HEK293 (cell line): Measurements from ENCODE around the gene BFAR.

Source experiments
- CTCF ChIA-PET: fragments of 350-600 bp; formaldehyde crosslinking; extraction: SDS; loops from one replicate; lab custom pipeline; 2021; ENCODE audit warnings: antibody characterized with exemption; lab: Yijun Ruan, JAX
- POLR2A ChIA-PET: fragments of 300-600 bp; formaldehyde crosslinking; extraction: SDS; loops from one replicate; lab custom pipeline; 2020; ENCODE audit warnings: antibody characterized with exemption, inconsistent platforms; lab: Yijun Ruan, JAX
- H3K27ac ChIP-seq: fragments of 200-500 bp; sonication (Bioruptor generic); 2 replicates; pipeline ENCODE4 v1.5.1; 2014; ENCODE audit warnings: low read depth, low read length, control low read depth, inconsistent platforms; ENCODE audit errors: extremely low read depth
- H3K36me3 ChIP-seq, 2 experiments: fragments of 200-500 bp in 1 of 2; sonication (Bioruptor generic) in 1 of 2; 1 replicate in 1 of 2; 2 replicates in 1 of 2; pipeline ENCODE4 v1.5.1; 2014 to 2017; ENCODE audit warnings: inconsistent platforms in 2 of 2, low read length in 2 of 2; ENCODE audit not compliant: control insufficient read depth in 2 of 2, insufficient read depth in 1 of 2
- H3K4me1 ChIP-seq: fragments of 200-500 bp; sonication (Bioruptor generic); 2 replicates; pipeline ENCODE4 v1.5.1; 2014; ENCODE audit warnings: mild to moderate bottlenecking, low read length, inconsistent platforms; ENCODE audit not compliant: control insufficient read depth, insufficient read depth
- H3K4me3 ChIP-seq: 2 replicates; pipeline ENCODE4 v1.5.1; 2011; ENCODE audit warnings: low read depth, mild to moderate bottlenecking, control low read depth, low read length, moderate library complexity
- H3K9me3 ChIP-seq: fragments of 200-500 bp; sonication (Bioruptor generic); 2 replicates; pipeline ENCODE4 v1.5.1; 2014; ENCODE audit warnings: low read depth, low read length, inconsistent platforms; ENCODE audit not compliant: control insufficient read depth, insufficient read depth
- GLIS2 ChIP-seq: fragments of 450-650 bp; formaldehyde crosslinking; IDR thresholded peaks from 2 replicates; pipeline ENCODE4 v1.5.1; 2016; ENCODE audit warnings: missing biosample characterization, missing genetic modification characterization
- SCRT1 ChIP-seq: fragments of 450-650 bp; formaldehyde crosslinking; IDR thresholded peaks from 2 replicates; pipeline ENCODE4 v1.5.1; 2016; ENCODE audit warnings: missing biosample characterization, missing genetic modification characterization, borderline replicate concordance
- YY2 ChIP-seq: fragments of 450-650 bp; formaldehyde crosslinking; IDR thresholded peaks from 2 replicates; pipeline ENCODE4 v1.5.1; 2016; ENCODE audit warnings: missing biosample characterization, missing genetic modification characterization
- ZBTB20 ChIP-seq: fragments of 450-650 bp; formaldehyde crosslinking; IDR thresholded peaks from 2 replicates; pipeline ENCODE4 v1.5.1; 2016; ENCODE audit warnings: missing biosample characterization, missing genetic modification characterization
- ZBTB7A ChIP-seq: fragments of 450-650 bp; formaldehyde crosslinking; IDR thresholded peaks from 2 replicates; pipeline ENCODE4 v1.5.1; 2016; ENCODE audit warnings: low read depth, missing biosample characterization, missing genetic modification characterization
- ZNF155 ChIP-seq: fragments of 450-650 bp; formaldehyde crosslinking; IDR thresholded peaks from 2 replicates; pipeline ENCODE4 v1.5.1; 2016; ENCODE audit warnings: missing biosample characterization, missing genetic modification characterization
- ZNF394 ChIP-seq: fragments of 450-650 bp; formaldehyde crosslinking; IDR thresholded peaks from 2 replicates; pipeline ENCODE4 v1.5.1; 2016; ENCODE audit warnings: missing biosample characterization, missing genetic modification characterization, mild to moderate bottlenecking, moderate library complexity, borderline replicate concordance
- TF ChIP-seq, protein P1 (sequence below): sonication (generic); formaldehyde crosslinking; IDR thresholded peaks from 2 replicates; pipeline ENCODE4 v1.8.1; 2022; ENCODE audit warnings: mild to moderate bottlenecking, moderate library complexity, missing genetic modification reagents
- TF ChIP-seq, protein P2 (sequence below): fragments of 450-650 bp; formaldehyde crosslinking; conservative IDR thresholded peaks from 2 replicates; pipeline ENCODE4 v1.5.1; 2016; ENCODE audit warnings: low read depth, missing biosample characterization, missing genetic modification characterization
- TF ChIP-seq, protein P3 (sequence below): fragments of 450-650 bp; formaldehyde crosslinking; IDR thresholded peaks from 2 replicates; pipeline ENCODE4 v1.5.1; 2016; ENCODE audit warnings: missing biosample characterization, missing genetic modification characterization
- TF ChIP-seq, protein P4 (sequence below): fragments of 450-650 bp; formaldehyde crosslinking; IDR thresholded peaks from 2 replicates; pipeline ENCODE4 v1.5.1; 2017; ENCODE audit warnings: missing biosample characterization, missing genetic modification characterization

Gene BFAR

DNA sequence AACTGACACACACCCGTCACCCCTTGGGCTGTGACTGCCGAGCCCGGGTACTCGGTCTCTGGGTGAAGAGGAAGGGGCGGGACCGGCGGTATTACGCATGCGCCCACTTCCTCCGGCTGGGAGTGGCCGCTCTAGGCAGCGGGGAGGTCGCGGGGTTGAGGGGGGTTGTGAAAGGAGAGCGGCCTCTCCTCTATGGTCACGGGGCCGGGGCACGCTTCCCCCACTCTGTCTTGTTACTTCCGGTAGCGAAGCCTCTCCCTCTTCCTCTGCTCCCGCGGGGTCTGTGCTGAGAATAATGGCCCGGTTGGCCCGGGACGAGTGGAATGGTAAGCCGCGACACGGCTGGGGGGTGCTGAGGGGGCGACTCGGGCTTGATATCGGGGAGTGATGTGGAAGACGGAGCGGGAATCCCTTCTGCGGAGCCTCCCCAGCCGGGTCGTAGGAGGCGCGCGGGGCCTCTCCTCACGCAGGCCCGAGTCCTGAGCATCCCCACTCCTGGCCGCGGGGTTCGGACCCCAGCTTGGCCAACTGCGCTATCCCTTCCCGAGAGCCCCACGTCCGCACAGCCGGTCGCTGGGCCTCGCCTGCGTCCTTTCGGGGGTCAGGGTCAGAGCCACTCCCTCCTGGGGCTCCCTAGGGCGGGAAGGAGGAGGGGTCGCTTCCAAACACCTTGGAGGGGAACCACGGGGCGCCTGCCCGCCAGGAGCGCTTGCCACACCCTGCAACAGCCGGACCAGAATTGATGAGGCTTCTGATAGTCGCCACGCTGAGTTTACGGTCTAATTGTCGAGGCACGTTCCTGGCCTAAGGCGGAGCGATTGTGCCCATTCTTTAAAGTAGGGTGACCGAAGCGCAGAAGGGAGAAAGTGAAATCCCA, at the start of gene BFAR (continued):
- TF ChIP-seq, protein P1, sequence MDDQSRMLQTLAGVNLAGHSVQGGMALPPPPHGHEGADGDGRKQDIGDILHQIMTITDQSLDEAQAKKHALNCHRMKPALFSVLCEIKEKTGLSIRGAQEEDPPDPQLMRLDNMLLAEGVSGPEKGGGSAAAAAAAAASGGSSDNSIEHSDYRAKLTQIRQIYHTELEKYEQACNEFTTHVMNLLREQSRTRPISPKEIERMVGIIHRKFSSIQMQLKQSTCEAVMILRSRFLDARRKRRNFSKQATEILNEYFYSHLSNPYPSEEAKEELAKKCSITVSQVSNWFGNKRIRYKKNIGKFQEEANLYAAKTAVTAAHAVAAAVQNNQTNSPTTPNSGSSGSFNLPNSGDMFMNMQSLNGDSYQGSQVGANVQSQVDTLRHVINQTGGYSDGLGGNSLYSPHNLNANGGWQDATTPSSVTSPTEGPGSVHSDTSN: peak; percentile 70; the same call in 1 of the 2 replicates
- peak; percentile 90 for TF ChIP-seq ZBTB7A (tag by site-specific recombination)
- peak; percentile 87 for TF ChIP-seq ZBTB20 (tag by site-specific recombination)
- TF ChIP-seq ZNF155 (tag by site-specific recombination): no peak
- no peak for TF ChIP-seq YY2 (tag by site-specific recombination)
- TF ChIP-seq, protein P2, sequence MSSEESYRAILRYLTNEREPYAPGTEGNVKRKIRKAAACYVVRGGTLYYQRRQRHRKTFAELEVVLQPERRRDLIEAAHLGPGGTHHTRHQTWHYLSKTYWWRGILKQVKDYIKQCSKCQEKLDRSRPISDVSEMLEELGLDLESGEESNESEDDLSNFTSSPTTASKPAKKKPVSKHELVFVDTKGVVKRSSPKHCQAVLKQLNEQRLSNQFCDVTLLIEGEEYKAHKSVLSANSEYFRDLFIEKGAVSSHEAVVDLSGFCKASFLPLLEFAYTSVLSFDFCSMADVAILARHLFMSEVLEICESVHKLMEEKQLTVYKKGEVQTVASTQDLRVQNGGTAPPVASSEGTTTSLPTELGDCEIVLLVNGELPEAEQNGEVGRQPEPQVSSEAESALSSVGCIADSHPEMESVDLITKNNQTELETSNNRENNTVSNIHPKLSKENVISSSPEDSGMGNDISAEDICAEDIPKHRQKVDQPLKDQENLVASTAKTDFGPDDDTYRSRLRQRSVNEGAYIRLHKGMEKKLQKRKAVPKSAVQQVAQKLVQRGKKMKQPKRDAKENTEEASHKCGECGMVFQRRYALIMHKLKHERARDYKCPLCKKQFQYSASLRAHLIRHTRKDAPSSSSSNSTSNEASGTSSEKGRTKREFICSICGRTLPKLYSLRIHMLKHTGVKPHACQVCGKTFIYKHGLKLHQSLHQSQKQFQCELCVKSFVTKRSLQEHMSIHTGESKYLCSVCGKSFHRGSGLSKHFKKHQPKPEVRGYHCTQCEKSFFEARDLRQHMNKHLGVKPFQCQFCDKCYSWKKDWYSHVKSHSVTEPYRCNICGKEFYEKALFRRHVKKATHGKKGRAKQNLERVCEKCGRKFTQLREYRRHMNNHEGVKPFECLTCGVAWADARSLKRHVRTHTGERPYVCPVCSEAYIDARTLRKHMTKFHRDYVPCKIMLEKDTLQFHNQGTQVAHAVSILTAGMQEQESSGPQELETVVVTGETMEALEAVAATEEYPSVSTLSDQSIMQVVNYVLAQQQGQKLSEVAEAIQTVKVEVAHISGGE (tag by site-specific recombination): peak; percentile 93
- TF ChIP-seq GLIS2 (tag by site-specific recombination): peak; percentile 76
- TF ChIP-seq ZNF394 (tag by site-specific recombination): peak; percentile 41; the same call in 1 of the 2 replicates

DNA sequence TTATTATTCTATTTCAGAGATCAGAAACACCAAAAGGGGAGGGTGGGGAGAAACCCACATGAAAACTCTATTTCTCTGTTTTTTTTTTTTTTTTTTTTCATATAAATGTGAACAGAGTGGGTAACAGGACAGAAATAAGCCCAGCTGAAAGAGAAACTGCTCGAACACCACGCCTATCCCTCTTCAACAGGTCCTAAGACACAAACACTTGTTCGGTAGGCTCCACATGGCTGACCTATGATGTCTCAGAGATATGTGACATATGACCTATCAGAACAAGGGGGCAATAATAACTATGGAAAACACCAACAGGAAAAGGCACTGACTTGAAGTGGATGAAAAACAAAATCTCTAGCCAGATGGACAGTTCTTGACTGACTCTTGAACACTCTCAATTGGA, 47.5 kb upstream of the BFAR start:
- ChIA-PET CTCF (interaction anchor here (0.6 kb wide), 1 partner anchor 137 kb away, joined by 3 read pairs; no protein-coding TSS in a partner anchor), POLR2A (no interaction called here)
- Histone ChIP-seq H3K9me3 (no peaks in the 10 kb centered on the region), H3K36me3 (peaks cover 36 to 87% of the 10 kb centered on the region in 2 experiments), H3K4me1 (no peaks in the 10 kb centered on the region), H3K27ac (no peak overlapping the region), H3K4me3 (no peak overlapping the region)
- TF ChIP-seq ZNF155 (tag by site-specific recombination) (no peak), SCRT1 (0 out of 2 replicates have a peak, but pooled peaks have one; percentile 9)

DNA sequence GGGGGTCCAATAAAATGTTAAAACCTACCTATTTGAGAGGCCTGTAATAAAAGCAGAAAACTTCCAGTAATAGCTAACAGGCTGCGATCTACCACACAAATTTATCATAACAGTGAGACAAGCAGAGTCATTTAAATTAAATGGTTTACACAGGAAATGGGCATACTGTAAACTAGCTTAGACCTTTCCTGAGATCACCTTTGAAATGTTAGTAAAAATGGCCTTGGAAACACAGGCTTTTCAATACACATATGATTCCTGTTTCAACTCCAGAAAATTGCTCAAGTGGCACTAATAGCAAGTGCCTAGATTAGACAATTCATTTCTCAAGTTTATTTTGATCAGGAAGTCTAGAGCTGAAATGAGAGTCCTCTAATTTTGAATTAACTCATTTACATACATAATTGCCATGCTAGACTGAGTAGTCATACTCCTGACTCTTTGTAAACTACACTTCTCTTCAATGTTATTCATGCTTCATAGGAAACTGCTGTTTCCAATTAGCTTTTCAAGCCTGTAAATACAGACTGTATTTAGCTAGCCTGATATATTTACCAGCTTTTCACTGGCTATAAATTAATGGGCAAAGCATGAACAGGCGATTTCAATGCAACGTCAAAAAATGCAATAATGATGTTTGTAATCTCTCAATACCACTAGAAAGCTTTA, 46.0 kb upstream of the BFAR start:
- TF ChIP-seq, protein P3, sequence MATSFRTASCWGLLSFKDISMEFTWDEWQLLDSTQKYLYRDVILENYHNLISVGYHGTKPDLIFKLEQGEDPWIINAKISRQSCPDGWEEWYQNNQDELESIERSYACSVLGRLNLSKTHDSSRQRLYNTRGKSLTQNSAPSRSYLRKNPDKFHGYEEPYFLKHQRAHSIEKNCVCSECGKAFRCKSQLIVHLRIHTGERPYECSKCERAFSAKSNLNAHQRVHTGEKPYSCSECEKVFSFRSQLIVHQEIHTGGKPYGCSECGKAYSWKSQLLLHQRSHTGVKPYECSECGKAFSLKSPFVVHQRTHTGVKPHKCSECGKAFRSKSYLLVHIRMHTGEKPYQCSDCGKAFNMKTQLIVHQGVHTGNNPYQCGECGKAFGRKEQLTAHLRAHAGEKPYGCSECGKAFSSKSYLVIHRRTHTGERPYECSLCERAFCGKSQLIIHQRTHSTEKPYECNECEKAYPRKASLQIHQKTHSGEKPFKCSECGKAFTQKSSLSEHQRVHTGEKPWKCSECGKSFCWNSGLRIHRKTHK (tag by site-specific recombination): no peak
- TF ChIP-seq, protein P4, sequence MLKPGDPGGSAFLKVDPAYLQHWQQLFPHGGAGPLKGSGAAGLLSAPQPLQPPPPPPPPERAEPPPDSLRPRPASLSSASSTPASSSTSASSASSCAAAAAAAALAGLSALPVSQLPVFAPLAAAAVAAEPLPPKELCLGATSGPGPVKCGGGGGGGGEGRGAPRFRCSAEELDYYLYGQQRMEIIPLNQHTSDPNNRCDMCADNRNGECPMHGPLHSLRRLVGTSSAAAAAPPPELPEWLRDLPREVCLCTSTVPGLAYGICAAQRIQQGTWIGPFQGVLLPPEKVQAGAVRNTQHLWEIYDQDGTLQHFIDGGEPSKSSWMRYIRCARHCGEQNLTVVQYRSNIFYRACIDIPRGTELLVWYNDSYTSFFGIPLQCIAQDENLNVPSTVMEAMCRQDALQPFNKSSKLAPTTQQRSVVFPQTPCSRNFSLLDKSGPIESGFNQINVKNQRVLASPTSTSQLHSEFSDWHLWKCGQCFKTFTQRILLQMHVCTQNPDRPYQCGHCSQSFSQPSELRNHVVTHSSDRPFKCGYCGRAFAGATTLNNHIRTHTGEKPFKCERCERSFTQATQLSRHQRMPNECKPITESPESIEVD (tag by site-specific recombination): peak; percentile 46; the same call in 1 of the 2 replicates
- ChIA-PET CTCF (interaction anchor here (0.7 to 1.2 kb wide), 2 partner anchors 10 to 13 kb away, joined by 3 to 5 read pairs; no protein-coding TSS in a partner anchor), POLR2A (interaction anchor here (0.5 kb wide), 1 partner anchor 431 kb away, joined by 3 read pairs; no protein-coding TSS in a partner anchor)
- H3K9me3 ChIP-seq: no peaks in the 10 kb centered on the region
- no peaks in the 10 kb centered on the region for H3K4me1 ChIP-seq
- peaks cover 41 to 85% of the 10 kb centered on the region in 2 experiments for H3K36me3 ChIP-seq
- H3K4me3 ChIP-seq: no peak overlapping the region
- H3K27ac ChIP-seq: no peak overlapping the region
